Measurements from ENCODE around the gene IGSF3.
"Not testable (repeated sequence)": the region's sequence is repeated elsewhere in the genome, so short reads cannot be mapped to it uniquely, and the experiment has no call there.

The IGSF3 gene

GRCh38 chr1:116658645-116659044 is 8.9 kb downstream of the IGSF3 start:
- not testable (repeated sequence) for DNase-seq

GRCh38 chr1:116657836-116658235 is 9.7 kb downstream of the IGSF3 start:
- not testable (repeated sequence) for DNase-seq

DNA sequence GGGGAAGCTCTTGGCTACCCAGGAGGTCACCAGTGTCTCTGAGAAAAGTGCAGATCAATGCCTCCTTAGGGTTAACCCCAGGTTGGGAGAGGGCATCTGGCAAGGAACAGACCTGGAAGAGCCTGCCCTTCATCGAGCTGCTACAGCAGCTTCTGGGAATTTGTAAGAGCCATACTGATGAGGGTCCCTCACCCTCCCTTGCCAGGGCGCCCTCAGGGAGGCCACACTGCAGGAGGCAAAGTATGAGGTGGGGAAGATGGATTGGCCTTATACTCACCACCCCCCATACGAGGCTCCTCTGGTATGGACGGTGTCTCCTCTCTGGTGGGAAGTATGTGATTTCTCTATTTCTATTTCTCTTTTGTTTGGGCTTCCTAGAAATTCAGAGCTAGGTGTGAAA is 13.2 kb downstream of the IGSF3 start:
- DNase-seq = no peak

DNA sequence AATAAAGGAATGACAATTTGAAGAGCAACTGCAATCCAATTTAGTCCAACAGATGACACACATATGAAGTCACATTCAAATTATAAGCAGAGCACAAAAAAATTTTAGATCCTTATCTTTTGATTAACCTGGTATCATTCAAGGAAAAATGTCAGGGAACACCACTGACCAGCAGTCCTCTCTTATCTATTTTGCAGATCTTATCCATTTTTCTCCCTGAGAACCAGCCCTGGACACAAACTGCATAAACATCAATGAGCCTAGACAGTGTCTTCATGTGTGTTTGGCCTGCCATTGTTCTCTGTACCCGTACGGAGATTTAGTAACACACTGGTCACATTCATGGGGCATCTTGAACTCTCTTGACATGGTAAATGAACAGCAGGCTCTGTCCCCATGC is 14.9 kb downstream of the IGSF3 start:
- DNase-seq = not testable (repeated sequence)

GRCh38 chr1:116650781-116651180 is 16.8 kb downstream of the IGSF3 start:
- not testable (repeated sequence) for DNase-seq

- not testable (repeated sequence) for DNase-seq
These were observed 18.5 kb downstream of the IGSF3 start for GRCh38 chr1:116649041-116649440.

DNA sequence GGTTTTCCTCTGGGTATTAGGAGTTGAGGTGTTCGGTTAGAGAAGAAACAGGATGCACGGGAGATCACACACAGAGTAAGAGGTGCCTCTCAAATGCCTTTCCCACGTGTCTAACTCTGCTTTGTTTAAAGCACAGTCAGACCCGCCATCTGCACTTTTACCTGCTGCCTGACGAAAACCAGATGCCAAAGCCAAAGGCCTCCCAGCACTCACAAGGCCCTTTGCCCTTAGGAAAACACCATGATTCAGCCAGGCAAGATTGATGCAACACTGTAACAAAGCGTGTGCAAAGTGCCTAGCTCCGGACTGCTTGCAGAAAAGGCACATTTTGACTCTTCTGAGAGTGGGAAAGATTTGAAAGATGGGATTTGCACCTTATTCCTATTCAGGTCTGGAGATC is 19.2 kb downstream of the IGSF3 start:
- not testable (repeated sequence) for DNase-seq

DNA sequence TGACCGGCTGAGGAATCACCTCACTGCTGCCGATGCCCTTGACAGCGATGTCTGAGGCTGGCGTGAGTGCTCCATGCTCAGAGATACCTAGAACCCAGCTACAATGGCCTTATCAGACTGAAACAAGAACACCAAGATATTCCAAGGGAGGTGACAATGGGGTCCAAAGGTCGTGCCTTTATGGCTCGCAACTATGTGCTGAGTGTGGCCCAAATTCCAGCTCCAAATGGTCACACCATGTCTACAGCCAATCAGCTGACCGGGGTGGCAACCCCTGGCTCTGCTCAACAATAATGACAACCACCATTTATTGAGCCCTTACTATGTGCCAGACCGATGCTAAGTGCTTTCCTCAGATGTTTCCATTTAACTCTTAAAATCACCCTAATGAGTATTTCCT is 20.3 kb downstream of the IGSF3 start:
- not testable (repeated sequence) for DNase-seq

DNA sequence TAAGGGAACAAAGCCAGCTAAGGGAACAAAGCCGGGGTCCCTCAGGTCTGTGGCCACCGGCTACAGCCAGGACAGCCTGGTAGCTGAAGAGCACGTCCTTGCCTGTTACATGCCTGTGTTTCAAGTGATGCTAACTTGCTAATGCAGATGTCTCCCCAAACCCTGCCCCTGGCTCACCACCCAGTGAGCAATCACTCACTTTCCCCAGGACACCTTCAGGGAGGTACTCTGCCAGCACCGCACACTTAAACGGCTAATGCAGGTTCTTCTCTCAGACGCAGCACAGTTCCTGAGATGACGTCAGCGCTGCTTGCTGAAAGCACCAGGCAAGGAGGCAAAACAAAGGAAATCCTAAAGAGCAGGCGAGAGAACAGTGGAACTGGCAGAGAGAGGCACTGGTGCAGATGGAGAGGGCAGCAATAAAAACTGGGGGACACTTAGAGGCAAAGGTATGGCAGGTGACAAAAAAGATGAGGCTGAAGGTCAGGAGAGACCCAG is 20.8 kb downstream of the IGSF3 start:
- DNase-seq = not testable (repeated sequence)

- not testable (repeated sequence) for DNase-seq
These were observed 21.5 kb downstream of the IGSF3 start for GRCh38 chr1:116645802-116646672.

DNA sequence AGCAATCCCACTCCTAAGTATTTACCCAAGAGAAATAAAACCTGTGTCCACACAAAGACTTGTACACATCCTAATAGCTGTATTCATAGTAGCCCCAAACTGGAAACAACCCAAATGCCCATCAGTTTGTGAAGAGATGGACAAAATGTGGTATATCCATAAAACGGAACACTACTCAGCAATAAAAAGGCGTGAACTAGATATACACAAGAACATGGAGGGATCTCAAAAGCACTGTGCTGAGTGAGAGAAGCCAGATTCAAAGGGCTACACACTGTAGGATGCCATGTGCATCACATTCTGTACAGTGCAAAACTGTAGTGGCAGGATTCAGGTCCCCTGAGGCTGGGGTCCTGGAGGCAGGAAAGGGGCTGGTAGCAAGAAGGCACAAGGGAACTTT is 22.5 kb downstream of the IGSF3 start:
- not testable (repeated sequence) for DNase-seq

DNA sequence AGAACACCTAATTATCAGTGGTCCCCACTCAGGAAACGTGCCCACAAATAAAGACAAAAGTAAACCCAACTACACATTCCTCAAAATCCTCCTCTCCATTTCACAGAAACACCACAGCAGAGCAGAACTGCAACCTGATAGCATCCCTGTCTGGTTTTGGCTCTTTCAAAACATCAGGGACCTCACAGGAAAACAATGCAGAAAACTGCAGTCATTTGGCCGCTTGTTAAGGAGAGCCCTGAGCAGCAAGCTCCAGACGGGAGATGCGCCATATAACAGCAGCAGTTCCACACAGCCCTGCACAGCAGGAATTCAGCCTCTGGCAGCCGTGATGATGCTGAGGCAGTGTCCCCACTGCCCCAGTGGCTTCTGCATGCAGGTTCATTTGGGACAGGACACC is 23.4 kb downstream of the IGSF3 start:
- not testable (repeated sequence) for DNase-seq

- not testable (repeated sequence) for DNase-seq
These were observed 24.2 kb downstream of the IGSF3 start for GRCh38 chr1:116643281-116643751.

DNA sequence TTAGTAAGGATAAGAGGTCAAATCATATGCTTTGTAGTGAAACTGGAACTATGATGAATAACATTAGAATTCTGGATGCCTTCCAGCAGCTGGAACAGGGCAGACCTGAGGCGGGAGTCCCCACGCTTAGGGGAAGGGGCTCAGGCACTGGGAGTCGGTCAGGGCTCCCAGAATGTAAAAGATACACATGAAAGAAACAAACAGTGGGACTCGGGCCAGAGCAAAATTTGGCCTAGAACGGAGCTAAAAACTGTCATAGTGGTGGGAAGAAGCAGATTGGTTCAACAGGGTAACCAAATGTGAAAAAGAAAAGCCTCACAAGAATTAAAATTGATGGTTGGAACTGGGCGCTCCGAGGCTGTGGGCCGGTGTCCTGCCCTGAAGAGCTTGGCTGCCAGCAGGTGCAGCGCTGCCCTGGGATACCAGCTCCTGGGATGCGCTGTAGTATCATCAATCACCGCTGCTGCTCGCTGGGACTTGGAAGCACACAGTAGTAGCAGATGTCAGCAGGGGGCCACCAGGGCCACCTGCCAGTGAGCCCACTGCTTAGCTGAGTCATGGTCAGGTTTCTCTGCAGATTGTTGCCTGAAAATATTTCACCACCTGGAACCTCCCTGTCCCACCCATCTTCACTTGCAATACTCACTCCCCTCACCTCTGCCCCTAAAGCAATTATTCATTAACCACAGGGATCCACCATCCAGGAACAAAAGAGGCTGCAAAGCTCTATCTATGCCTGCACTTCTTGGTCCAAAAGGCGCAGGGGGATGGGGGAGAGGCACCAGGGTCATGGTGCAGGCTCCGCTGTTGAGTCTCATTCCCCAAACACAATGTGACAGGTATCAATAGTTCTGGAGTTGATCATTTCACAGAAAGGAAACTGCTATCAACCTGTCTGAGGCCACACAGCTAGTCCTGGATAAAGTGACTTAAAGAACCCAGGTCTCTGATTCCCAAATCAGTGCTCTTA is 24.9 kb downstream of the IGSF3 start:
- DNase-seq = not testable (repeated sequence)

DNA sequence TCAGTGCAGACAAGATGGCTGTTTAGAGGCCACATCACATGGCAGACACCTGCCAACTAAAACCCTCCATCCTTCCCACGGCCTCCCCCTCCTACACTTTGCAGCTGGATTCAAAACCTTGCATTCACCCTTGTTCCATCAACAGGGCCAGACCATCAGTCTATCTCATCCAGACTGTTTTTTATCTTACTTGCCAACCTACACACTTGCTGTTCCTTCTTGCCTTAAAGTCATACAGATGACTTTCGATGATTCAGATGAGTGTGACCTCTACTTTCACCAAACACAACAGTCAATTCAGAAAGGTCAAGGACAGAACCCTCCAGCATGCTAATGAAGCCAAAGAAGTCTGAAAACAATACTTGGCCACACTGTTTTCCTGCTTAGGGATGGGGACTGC is 29.9 kb downstream of the IGSF3 start:
- DNase-seq = not testable (repeated sequence)

GRCh38 chr1:116636584-116636983 is 30.9 kb downstream of the IGSF3 start:
- not testable (repeated sequence) for DNase-seq

DNA sequence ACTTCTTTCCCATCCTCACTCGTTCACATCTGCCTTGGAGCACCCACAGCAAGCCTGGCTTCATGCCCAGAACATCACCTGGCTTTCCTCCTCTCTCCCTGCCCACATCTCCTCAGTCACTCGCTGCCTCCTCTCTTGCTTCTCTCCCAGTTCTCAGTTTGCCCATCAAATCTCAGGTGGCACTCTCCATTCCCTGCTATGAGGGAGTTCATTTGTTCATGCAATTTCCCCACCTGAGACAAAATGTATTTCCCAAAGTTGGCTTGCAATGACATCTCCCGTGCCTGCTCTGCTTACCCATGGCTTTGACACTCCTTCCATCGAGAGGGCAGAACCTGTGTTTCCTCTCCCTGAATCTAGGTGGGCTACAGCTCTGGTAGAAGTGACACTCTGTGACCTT is 33.1 kb downstream of the IGSF3 start:
- DNase-seq = not testable (repeated sequence)

GRCh38 chr1:116631996-116632925 is 35.3 kb downstream of the IGSF3 start:
- DNase-seq = not testable (repeated sequence)

DNA sequence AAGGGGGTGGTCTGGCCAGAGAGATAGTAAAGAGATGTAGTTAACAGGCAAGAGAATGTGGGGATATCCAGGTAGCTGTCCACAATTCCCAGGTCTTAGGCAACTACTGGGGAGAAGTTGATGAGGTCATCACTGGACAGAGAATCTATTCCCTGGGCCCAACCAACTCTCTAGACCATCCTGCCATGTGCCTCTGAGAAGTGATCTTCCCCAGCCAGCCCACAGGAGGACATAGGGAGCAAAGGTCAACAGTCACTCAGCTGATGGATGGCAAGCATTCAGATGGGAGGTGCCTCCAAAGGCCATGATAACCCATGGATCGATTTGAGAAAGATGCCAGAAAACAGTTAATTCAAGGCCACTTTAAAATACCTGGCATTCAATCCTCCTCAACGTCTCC is 36.0 kb downstream of the IGSF3 start:
- DNase-seq = not testable (repeated sequence)

DNA sequence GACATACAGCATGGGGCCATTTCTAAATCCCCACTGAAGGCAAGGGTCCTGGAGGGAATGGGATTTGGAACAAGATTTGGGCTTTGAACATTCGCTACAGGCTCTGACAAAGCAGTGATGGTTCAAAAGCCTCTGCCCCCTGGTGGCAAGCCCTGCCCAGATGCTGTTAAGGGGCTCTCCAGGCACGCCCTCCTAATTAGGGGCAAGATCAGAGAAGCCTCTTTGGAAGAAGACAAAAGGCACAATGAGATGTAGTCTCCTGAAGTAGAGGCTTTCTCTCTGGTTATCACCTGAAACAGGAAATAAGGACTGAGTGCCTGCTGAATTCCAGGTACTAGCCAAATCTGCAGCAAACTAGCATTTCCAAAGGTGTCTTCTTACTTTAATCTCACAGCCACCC is 37.5 kb downstream of the IGSF3 start:
- DNase-seq = not testable (repeated sequence)

DNA sequence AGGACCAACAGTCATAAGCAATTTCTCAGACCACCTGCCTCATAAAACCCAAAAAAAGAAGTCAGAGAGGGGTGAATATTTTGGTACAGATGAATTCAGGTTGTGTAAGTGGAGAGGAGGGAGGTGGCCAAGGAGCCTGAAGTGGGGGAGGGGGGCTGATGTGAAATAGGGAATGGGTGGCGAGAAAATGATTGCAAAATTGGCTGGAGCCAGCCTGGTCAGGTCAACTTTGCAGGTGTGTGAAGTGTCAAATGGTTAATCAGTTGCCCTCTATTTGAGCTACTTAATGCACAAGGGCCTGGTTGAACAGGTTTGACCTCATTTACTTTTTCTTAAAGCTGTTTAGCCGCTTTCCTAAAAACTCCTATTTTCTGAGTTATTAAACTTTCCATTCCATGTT is 38.1 kb downstream of the IGSF3 start:
- not testable (repeated sequence) for DNase-seq

DNA sequence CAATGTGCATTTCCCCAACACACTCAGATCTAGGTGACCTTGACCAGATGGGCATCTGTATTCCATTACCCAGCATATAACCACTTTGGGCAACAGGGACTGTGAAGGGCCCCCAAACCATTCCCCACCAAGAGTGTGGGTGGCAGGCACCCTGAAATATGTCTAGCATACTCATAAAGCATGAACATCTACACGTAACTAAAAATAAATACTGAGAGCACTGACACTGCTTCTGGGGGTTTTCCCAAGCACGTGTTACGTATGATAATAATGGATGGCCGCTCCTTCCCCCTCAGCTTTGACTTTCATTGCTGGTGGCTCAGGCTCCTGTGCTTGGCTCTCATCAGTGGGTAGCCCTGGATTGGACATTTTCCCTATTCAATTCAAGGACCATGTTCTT is 39.1 kb downstream of the IGSF3 start:
- no peak for DNase-seq

Data from NCI-H774 (cell line).